IPS-15b (cell line): Measurements from ENCODE around the gene MED22.
A peak's percentile ranks its signal among the peaks of the same experiment; 100 is the strongest.

ENCODE experiments used
- H3K27me3 ChIP-seq: one replicate; pipeline ENCODE4 v1.6.1; 2013; ENCODE audit warnings: low read length; ENCODE audit not compliant: control insufficient read depth, insufficient read depth
- H3K36me3 ChIP-seq: one replicate; pipeline ENCODE4 v1.6.1; 2013; ENCODE audit warnings: low read length; ENCODE audit not compliant: control insufficient read depth, insufficient read depth
- H3K4me1 ChIP-seq: one replicate; pipeline ENCODE4 v1.6.1; 2013; ENCODE audit warnings: mild to moderate bottlenecking, low read length; ENCODE audit not compliant: control insufficient read depth, insufficient read depth
- H3K4me3 ChIP-seq: one replicate; pipeline ENCODE4 v1.5.1; 2013; ENCODE audit warnings: low read depth, low read length
- H3K9ac ChIP-seq: one replicate; pipeline ENCODE4 v1.6.1; 2013; ENCODE audit warnings: low read depth, mild to moderate bottlenecking, low read length
- H3K9me3 ChIP-seq: one replicate; pipeline ENCODE4 v1.6.1; 2013; ENCODE audit warnings: mild to moderate bottlenecking, low read length; ENCODE audit not compliant: control insufficient read depth, insufficient read depth

The MED22 gene

DNA sequence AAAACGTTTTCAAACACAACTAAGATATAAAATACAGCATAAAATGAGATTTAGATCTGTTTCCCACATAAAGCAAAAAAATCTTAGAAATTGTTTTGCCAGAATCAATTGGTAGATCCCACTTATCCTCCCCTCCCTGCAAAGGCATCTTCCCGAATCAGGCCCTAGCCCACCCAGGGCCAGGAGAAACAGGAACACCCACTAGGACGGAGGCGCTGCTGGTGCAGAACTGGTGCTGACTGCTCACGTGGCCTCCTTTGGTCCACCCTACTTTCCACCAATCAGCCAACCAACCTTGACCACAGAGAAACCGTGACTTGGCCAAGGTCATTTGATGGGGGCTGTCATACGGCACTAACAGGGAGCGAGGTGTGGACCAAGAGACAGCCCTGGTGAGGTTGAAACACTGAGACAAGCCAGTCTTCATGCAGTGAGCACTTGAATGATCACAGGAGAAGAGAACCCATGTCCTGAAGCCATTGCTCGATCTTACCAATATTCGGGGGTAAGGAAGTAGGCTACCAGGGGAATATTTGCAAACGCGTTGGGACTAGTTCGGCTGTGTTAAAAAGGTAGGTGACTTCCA is 13.7 kb upstream of the MED22 start:
- peaks cover 51% of the 10 kb centered on the region for H3K36me3 ChIP-seq

DNA sequence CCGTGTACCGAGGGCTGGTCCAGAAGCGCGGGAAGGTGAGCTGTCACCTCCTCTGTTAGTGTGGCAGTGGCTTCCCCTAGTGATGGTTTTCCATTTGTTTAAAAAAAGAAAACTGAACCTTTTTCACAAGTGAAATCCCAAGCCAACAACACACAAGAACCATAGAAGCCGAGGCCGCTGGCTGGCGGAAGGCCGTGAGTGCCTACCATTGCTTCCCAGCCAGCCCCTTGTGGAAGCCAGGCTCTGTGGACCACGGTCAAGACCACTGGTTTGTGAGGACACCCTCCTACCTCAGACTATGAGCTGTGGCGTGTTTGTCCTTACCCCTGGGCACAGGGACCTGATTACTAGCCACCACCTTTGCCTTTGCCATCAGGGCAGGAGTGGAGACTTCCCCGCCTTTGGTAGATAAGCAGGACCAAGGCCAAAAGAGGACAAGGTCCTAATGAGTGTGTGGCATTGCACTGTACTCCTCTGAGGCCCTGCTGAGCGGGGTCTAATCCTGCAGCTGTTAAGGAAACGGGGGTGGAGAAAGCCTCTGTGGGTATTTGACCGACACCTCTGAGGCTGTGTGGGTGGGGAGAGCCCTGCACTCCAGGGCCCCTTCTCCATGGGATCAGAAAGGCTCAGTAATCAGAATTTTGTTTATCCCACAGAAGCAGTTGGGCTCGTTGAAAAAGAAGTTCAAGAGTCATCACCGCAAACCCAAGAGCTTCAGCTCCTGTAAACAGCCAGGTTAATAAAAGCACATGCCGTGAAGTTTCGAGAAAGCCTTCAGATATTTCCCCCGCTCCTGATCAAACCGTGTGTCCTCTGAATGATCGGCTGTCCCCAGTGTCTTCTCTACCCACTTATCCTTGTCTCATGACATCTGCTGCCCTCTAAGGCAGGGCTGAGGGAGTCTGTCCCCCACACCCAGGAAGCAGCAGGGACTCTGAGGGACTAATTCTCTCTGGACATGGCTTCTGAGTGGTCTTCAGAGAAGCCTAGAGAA is 12.8 kb upstream of the MED22 start:
- Histone ChIP-seq H3K9ac (no peak overlapping the region), H3K36me3 (peaks cover 47% of the 10 kb centered on the region)

More for the DNA sequence above, 13.7 kb upstream of the MED22 start:
- peak overlapping the region; percentile 47 for H3K9ac ChIP-seq
- H3K27me3 ChIP-seq = no peaks in the 10 kb centered on the region
- H3K9me3 ChIP-seq = no peaks in the 10 kb centered on the region
- no peak overlapping the region for H3K4me3 ChIP-seq
- H3K4me1 ChIP-seq = no peaks in the 10 kb centered on the region

GRCh38 chr9:133359399-133360175 is 11.7 kb upstream of the MED22 start:
- no peak overlapping the region for H3K4me3 ChIP-seq
- peaks cover 39% of the 10 kb centered on the region for H3K36me3 ChIP-seq
- no peaks in the 10 kb centered on the region for H3K27me3 ChIP-seq
- H3K4me1 ChIP-seq = no peaks in the 10 kb centered on the region
- no peak overlapping the region for H3K9ac ChIP-seq
- H3K9me3 ChIP-seq = no peaks in the 10 kb centered on the region

More for the DNA sequence above, 12.8 kb upstream of the MED22 start:
- H3K4me1 ChIP-seq = no peaks in the 10 kb centered on the region
- H3K9me3 ChIP-seq = no peaks in the 10 kb centered on the region
- H3K4me3 ChIP-seq = no peak overlapping the region
- H3K27me3 ChIP-seq = no peaks in the 10 kb centered on the region

- Histone ChIP-seq H3K4me3 (peak overlapping the region; percentile 63), H3K9ac (peak overlapping the region; percentile 41), H3K4me1 (no peaks in the 10 kb centered on the region), H3K9me3 (no peaks in the 10 kb centered on the region), H3K27me3 (no peaks in the 10 kb centered on the region), H3K36me3 (peaks cover 27% of the 10 kb centered on the region)
Observed at GRCh38 chr9:133357656-133358055, 9.7 kb upstream of the MED22 start.

- H3K36me3 ChIP-seq = peaks cover 29% of the 10 kb centered on the region
- H3K9ac ChIP-seq = peak within 1 kb of the TSS; percentile 91
- H3K27me3 ChIP-seq = no peaks in the 10 kb centered on the region
- H3K9me3 ChIP-seq = no peaks in the 10 kb centered on the region
- H3K4me1 ChIP-seq = no peaks in the 10 kb centered on the region
- H3K4me3 ChIP-seq = peak within 1 kb of the TSS; percentile 96
Observed at GRCh38 chr9:133356391-133357091, 8.6 kb upstream of the MED22 start, which contains the start of the genes SURF1 and SURF2. Gene SURF1 (minus strand): TSS chr9:133356487. CDS start chr9:133356453, 34 bp downstream. Gene SURF2 (plus strand): TSS chr9:133356550. CDS start chr9:133356593, 43 bp downstream.

DNA sequence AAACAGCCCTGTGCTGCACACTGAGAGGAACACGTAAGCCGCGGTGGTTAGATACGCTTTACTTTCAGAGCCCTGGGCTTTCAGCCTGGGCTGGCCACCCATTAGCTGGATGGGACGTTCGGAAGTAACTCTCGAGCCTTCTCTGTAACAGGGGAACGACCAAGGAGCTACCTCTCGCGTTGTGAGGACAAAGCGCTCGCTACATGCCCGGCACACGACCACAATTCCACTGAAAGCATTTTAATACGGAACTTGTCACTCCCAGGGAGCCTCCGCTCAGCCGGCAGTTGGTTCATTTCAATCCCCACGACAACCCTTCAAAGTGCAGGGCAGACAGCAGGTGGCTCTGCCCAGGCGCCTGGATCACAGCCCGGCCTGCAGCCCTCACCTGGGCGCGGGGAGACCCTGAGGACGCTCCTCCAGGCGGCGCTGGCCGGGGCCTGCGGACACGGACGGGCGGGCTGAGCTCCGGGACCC is 8.0 kb upstream of the MED22 start:
- Histone ChIP-seq H3K4me3 (peak overlapping the region; percentile 96), H3K9me3 (no peaks in the 10 kb centered on the region), H3K27me3 (no peaks in the 10 kb centered on the region), H3K9ac (peak overlapping the region; percentile 91), H3K4me1 (no peaks in the 10 kb centered on the region), H3K36me3 (peaks cover 29% of the 10 kb centered on the region)

DNA sequence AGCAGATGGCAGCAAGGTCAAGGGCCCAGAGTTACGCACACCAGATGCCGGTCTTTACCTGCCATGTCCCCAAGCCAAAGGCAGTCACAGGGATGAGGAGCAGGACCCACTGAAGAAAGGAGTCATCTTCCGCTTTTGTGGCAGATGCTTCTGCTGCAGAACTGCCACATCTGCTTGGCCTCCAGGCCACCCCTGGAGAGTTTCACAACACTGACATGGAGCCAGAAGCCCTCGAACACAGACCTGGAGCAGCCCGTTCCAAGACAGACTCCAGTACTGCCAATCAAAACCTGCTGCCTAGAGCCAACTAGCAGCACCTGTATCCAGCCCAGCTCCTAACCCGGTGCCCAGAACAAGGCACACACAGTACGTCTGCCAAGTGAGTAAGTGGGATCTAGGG is 6.8 kb upstream of the MED22 start:
- no peak overlapping the region for H3K4me3 ChIP-seq
- H3K4me1 ChIP-seq = no peaks in the 10 kb centered on the region
- H3K9ac ChIP-seq = no peak overlapping the region
- H3K9me3 ChIP-seq = no peaks in the 10 kb centered on the region
- H3K27me3 ChIP-seq = no peaks in the 10 kb centered on the region
- peaks cover 36% of the 10 kb centered on the region for H3K36me3 ChIP-seq

DNA sequence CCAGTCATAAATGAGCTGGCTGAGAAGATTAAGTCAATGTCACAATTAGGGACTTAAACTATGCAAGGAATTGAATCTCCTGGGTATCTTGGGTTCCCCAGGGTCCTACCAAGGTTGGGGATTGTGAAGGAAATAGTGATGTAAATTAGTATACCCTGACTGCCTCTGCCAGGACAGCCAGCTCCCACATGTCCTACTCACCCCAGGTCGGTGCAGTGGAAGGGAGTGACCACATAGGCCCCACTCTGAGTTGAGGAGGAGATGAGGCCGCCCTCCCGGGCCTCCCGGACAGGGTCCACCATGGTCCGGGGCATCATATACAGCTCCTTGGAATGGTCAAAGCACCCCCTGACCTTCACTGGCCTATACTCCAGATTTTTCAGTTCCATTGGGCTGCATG is 5.6 kb upstream of the MED22 start:
- H3K9me3 ChIP-seq = no peaks in the 10 kb centered on the region
- H3K9ac ChIP-seq = no peak overlapping the region
- H3K4me1 ChIP-seq = no peaks in the 10 kb centered on the region
- no peak overlapping the region for H3K4me3 ChIP-seq
- H3K27me3 ChIP-seq = no peaks in the 10 kb centered on the region
- H3K36me3 ChIP-seq = peaks cover 43% of the 10 kb centered on the region

DNA sequence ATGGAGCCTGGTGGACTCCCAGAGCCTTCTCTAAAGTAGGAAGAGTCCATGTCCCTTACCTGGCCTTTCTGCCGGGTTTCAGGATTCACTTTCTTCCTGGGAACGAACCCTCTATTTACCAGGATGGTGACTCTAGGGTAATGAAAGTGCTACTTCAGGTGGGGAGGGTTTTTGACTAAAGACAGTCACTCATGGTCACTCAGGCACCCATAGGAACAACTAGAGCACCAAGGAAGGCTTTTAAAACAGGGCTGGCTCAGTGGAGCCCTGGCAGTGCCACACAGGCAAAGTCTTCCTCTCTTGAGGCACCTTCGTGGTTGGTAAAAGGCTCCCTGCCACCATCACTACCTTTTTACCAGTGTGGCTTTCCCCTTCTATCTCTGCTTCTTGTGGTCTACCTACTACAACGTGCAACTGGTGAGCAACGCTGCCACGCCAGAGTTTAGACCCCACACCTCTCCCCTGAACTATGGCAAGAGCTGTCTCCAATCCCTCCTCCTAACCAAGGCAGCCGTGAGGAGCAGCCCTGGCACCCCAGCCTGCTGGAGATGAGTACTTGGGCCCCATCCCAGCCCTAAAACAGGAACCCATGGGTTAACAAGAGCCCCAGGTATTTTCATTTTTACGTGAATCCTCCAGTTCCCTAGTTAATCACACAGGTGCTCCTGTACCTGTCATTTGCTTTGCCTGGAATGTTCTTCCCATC is 4.9 kb upstream of the MED22 start:
- Histone ChIP-seq H3K27me3 (no peaks in the 10 kb centered on the region), H3K4me3 (no peak overlapping the region), H3K36me3 (peaks cover 44% of the 10 kb centered on the region), H3K4me1 (no peaks in the 10 kb centered on the region), H3K9ac (no peak overlapping the region), H3K9me3 (no peaks in the 10 kb centered on the region)

DNA sequence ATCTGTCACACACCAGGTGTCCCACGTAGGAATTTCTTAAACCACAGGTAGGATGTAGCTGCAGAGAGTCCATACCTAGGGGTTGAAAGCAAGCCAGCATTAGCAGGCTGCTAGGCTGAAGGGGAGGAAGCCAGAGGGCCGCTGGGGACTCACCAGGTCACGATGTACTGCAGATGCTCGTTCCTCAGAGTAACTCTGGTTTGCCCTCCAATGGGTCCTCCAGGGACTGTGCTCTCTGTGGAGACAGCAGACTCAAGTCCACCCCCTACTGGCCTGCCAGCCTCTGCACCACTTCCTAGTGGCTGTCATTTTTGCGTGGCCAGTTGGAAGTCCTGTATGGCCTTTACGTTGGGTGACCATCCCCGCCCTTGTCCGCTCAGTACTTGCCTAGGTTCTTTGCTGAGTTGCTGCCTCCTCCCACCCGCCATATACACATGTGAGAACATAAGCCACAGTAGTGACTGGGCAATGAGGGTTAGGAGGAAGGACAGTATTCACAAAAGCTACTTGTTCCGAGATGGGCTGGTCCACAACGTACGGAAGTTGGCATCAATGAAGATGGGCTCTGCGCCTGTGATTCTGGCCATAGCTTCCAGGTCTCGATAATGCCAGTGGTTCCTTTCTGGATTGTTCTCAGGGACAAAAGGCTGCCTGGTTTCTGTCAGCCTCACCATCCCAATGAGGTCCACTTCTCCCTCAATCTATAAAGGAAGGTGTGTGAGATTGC is 4.1 kb upstream of the MED22 start:
- peaks cover 42% of the 10 kb centered on the region for H3K36me3 ChIP-seq
- no peak overlapping the region for H3K4me3 ChIP-seq
- H3K4me1 ChIP-seq = no peaks in the 10 kb centered on the region
- no peak overlapping the region for H3K9ac ChIP-seq
- H3K9me3 ChIP-seq = no peaks in the 10 kb centered on the region
- no peaks in the 10 kb centered on the region for H3K27me3 ChIP-seq
